ENCODE measurements around the gene HS3ST6. TPM values are rescaled to one million over a fixed set of nuclear protein-coding genes. Genes with fewer than 3 reads are reported as not detected.

HS3ST6 gene
- total RNA-seq, 3 donors from 2014 or later, result 2.5 to 3.1 (median 2.6) TPM

- ATAC-seq, result peak; percentile 13
- Histone ChIP-seq H3K4me3 (no peak overlapping the region), H3K36me3 (ENCODE audit: low read depth) (no peaks in the 10 kb centered on the region), H3K9me3 (no peaks in the 10 kb centered on the region), H3K4me1 (ENCODE audit: low read depth) (peaks cover 23% of the 10 kb centered on the region)
- TF ChIP-seq, protein P1, sequence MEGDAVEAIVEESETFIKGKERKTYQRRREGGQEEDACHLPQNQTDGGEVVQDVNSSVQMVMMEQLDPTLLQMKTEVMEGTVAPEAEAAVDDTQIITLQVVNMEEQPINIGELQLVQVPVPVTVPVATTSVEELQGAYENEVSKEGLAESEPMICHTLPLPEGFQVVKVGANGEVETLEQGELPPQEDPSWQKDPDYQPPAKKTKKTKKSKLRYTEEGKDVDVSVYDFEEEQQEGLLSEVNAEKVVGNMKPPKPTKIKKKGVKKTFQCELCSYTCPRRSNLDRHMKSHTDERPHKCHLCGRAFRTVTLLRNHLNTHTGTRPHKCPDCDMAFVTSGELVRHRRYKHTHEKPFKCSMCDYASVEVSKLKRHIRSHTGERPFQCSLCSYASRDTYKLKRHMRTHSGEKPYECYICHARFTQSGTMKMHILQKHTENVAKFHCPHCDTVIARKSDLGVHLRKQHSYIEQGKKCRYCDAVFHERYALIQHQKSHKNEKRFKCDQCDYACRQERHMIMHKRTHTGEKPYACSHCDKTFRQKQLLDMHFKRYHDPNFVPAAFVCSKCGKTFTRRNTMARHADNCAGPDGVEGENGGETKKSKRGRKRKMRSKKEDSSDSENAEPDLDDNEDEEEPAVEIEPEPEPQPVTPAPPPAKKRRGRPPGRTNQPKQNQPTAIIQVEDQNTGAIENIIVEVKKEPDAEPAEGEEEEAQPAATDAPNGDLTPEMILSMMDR (IDR thresholded peaks at IDR 0.05), result no peak
- intact Hi-C loops (cut with DNase I, micrococcal nuclease), result no loop called here
- DNase-seq, result peak in 2 of 3 donors; percentile 48 to 70
Observed at GRCh38 chr16:1914084-1914608, 4.1 kb downstream of the HS3ST6 start.

DNA sequence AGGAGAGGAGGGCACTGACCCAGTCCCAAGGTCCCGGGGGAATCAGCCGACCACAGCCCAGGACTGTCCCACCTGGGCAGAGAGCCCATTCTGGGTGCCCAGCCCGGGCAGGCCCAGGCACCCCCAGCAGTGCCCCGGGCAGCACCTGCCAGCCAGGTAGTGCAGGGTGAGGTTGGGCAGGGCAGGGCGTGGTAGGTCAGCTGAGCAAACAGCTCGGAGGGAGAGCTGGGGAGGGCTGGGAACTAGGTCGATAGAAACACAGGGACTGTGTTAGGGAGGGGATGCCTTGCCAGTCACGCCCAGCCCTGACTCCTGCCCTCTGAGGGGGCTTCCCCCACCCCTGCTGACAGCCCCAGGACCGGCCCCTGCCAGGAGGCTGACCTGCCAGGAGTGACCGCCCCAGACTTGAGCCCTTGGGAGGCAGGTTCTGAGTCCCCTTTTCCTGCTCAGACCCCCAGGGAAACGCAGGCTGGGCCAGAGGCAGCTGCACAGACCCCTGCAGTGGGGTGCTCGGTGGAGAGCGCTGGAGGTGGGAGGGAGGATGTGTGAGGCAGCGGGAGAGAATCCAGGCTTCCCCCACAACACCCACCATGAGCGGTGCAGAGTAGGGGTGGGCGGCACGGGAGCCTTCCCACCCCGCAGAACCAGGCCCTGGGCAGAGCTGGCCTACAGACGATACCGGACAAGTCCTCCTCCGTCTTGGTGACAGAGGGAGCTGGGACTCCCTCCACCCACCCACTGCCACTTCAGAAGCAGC lies 4.7 kb downstream of the HS3ST6 start:
- H3K4me3 ChIP-seq, result no peak overlapping the region
- H3K4me1 ChIP-seq (ENCODE audit: low read depth), result peaks cover 23% of the 10 kb centered on the region
- TF ChIP-seq, protein P1 (IDR thresholded peaks at IDR 0.05), result no peak
- no peaks in the 10 kb centered on the region for H3K9me3 ChIP-seq
- DNase-seq (peak; percentile 93 to 94 (median 93)), ATAC-seq (peak; percentile 92)
- intact Hi-C loops (cut with DNase I, micrococcal nuclease), result no loop called here
- no peaks in the 10 kb centered on the region for H3K36me3 ChIP-seq (ENCODE audit: low read depth)

DNA sequence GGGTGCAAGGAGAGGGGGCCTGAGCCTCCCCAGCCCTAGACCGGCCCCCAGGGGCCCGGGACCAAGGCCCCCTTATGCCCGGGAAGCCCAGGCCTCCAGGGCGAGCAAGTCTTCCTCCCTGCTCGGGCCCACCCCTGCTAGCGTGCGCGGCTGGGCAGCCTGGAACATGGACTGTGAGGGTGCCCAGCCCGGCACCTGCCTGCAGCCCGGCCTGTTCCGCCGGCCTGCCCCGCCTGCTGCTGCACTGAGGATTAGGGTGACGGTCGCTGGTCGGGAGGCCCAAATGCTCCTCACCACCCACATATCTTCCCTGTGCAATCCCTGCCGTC lies 6.0 kb downstream of the HS3ST6 start:
- ATAC-seq (no peak), DNase-seq (no peak)
- TF ChIP-seq, protein P1 (IDR thresholded peaks at IDR 0.05), result no peak
- H3K9me3 ChIP-seq, result no peaks in the 10 kb centered on the region
- H3K4me3 ChIP-seq, result no peak overlapping the region
- H3K36me3 ChIP-seq (ENCODE audit: low read depth), result no peaks in the 10 kb centered on the region
- peaks cover 23% of the 10 kb centered on the region for H3K4me1 ChIP-seq (ENCODE audit: low read depth)
- intact Hi-C loops (cut with DNase I, micrococcal nuclease), result no loop called here

DNA sequence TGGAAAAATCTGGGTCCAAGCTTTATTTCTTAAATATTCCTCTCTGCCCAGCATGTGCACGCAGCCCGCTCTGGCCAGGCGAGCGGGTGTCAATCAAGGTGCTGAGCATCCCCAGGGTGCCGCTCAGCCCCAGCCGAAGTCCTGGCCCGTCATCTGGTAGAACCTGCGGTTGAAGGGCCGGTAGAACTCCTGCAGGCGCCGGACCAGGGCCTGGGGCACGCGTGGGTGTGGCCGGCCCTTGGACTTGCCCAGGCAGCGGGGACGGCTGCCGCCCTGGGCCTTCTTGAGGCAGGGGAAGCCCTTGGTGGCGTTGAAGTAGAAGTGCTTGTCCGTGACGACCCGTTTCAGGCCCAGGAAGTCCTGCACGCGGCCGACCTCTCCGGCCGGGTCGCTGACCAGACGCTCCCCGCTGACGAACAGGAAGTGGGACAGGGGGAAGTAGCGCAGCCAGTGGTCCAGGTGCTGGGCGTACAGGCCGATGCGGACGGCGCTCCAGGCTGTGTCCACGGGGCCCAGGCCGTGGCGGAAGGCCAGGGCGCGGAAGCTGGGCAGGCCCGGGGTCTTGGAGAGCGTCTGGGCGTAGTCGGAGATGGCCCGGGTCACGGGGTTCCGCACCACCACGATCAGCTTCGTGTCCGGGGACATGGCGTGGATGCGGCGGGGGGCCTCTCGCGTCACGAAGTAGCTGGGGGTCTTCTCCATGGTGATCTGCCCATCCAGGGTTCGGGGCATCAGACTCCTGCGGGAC lies 6.6 kb downstream of the HS3ST6 start:
- TF ChIP-seq, protein P1 (IDR thresholded peaks at IDR 0.05), result no peak
- ATAC-seq (no peak), DNase-seq (no peak)
- H3K36me3 ChIP-seq (ENCODE audit: low read depth), result no peaks in the 10 kb centered on the region
- no peaks in the 10 kb centered on the region for H3K9me3 ChIP-seq
- H3K4me1 ChIP-seq (ENCODE audit: low read depth), result peaks cover 23% of the 10 kb centered on the region
- intact Hi-C loops (cut with DNase I, micrococcal nuclease), result no loop called here
- no peak overlapping the region for H3K4me3 ChIP-seq

- intact Hi-C loops (cut with DNase I, micrococcal nuclease), result no loop called here
- ATAC-seq, result peak; percentile 66
Observed at GRCh38 chr16:1909561-1910231, 8.5 kb downstream of the HS3ST6 start.

More at GRCh38 chr16:1909561-1910231, 8.5 kb downstream of the HS3ST6 start:
- Histone ChIP-seq H3K36me3 (ENCODE audit: low read depth) (no peaks in the 10 kb centered on the region), H3K9me3 (no peaks in the 10 kb centered on the region), H3K4me3 (no peak overlapping the region), H3K4me1 (ENCODE audit: low read depth) (peaks cover 22% of the 10 kb centered on the region)
- DNase-seq, result peak; percentile 74 to 84 (median 79)
- TF ChIP-seq, protein P1 (IDR thresholded peaks at IDR 0.05), result no peak
